ENCODE measurements around the gene CCDC50. TPM values are rescaled to one million over a fixed set of nuclear protein-coding genes. Genes with fewer than 3 reads are reported as not detected.

CCDC50 gene
- total RNA-seq, 1 experiment from 2014 or later = 23.4 TPM

- DNase-seq = no peak
- no peaks in the 10 kb centered on the region for H3K4me1 ChIP-seq
- no peaks in the 10 kb centered on the region for H3K9me3 ChIP-seq (replicated peaks)
- no peaks in the 10 kb centered on the region for H3K36me3 ChIP-seq
- H3K27ac ChIP-seq = no peak overlapping the region
- no peak overlapping the region for H3K4me3 ChIP-seq
- H3K27me3 ChIP-seq = no peaks in the 10 kb centered on the region
These were observed 102.1 kb downstream of the CCDC50 start for GRCh38 chr3:191431160-191431822.

- Histone ChIP-seq H3K9me3 (replicated peaks) (no peaks in the 10 kb centered on the region), H3K27me3 (no peaks in the 10 kb centered on the region), H3K4me1 (no peaks in the 10 kb centered on the region), H3K27ac (no peak overlapping the region), H3K36me3 (no peaks in the 10 kb centered on the region), H3K4me3 (no peak overlapping the region)
- DNase-seq = no peak
These were observed 103.0 kb downstream of the CCDC50 start for GRCh38 chr3:191432162-191432561.

- DNase-seq = no peak
- Histone ChIP-seq H3K4me3 (no peak overlapping the region), H3K27ac (no peak overlapping the region), H3K36me3 (no peaks in the 10 kb centered on the region), H3K4me1 (no peaks in the 10 kb centered on the region), H3K9me3 (replicated peaks) (no peaks in the 10 kb centered on the region), H3K27me3 (no peaks in the 10 kb centered on the region)
These were observed 104.8 kb downstream of the CCDC50 start for GRCh38 chr3:191434024-191434423.

- Histone ChIP-seq H3K4me3 (no peak overlapping the region), H3K36me3 (no peaks in the 10 kb centered on the region), H3K9me3 (replicated peaks) (no peaks in the 10 kb centered on the region), H3K27me3 (no peaks in the 10 kb centered on the region), H3K4me1 (no peaks in the 10 kb centered on the region), H3K27ac (no peak overlapping the region)
- DNase-seq = no peak
These were observed 106.8 kb downstream of the CCDC50 start for GRCh38 chr3:191435981-191436380.

GRCh38 chr3:191438150-191438814 is 109.1 kb downstream of the CCDC50 start:
- no peaks in the 10 kb centered on the region for H3K36me3 ChIP-seq
- H3K9me3 ChIP-seq (replicated peaks) = no peaks in the 10 kb centered on the region
- no peak overlapping the region for H3K27ac ChIP-seq
- no peak for DNase-seq
- no peaks in the 10 kb centered on the region for H3K4me1 ChIP-seq
- H3K27me3 ChIP-seq = no peaks in the 10 kb centered on the region
- H3K4me3 ChIP-seq = no peak overlapping the region

DNA sequence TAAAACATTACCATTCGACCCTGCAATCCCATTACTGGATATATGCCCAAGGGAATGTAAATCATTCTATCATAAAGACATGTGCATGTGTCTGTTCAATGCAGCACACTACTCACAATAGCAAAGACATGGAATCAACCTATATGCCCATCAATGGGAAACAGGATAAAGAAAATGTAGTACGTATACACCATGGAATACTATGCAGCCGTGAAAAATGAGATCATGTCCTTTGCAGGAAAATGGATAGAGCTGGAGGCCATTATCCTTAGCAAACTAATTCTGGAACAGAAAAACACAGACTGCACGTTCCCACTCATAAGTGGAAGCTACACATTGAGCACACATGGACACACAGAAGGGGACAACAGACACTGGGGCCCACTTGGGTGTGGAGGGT is 111.3 kb downstream of the CCDC50 start:
- no peaks in the 10 kb centered on the region for H3K27me3 ChIP-seq
- H3K9me3 ChIP-seq (replicated peaks) = no peaks in the 10 kb centered on the region
- no peaks in the 10 kb centered on the region for H3K4me1 ChIP-seq
- H3K27ac ChIP-seq = no peak overlapping the region
- DNase-seq = no peak
- no peaks in the 10 kb centered on the region for H3K36me3 ChIP-seq
- H3K4me3 ChIP-seq = no peak overlapping the region

GRCh38 chr3:191441687-191442086 is 112.5 kb downstream of the CCDC50 start:
- DNase-seq = no peak
- Histone ChIP-seq H3K4me1 (no peaks in the 10 kb centered on the region), H3K9me3 (replicated peaks) (no peaks in the 10 kb centered on the region), H3K27ac (no peak overlapping the region), H3K27me3 (no peaks in the 10 kb centered on the region), H3K36me3 (no peaks in the 10 kb centered on the region), H3K4me3 (no peak overlapping the region)

DNA sequence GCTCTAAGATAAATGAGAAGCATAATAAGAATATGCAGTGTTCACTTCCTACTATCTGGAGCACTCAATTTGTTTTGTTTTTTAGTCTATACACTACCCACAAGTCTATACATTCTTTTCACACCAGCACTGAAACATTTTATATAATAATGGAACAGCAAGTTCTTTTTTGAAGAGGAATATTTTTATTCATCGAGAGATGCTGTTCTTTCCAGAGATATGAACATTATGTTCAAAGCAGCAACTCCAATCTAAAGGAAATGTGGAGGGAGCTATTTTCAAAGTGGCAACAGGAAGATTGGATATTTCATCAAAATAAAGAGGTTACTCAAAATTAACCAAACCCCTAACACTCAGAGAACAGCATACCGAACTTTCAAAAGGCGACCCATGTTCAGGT is 115.4 kb downstream of the CCDC50 start:
- Histone ChIP-seq H3K27me3 (no peaks in the 10 kb centered on the region), H3K4me1 (no peaks in the 10 kb centered on the region), H3K36me3 (no peaks in the 10 kb centered on the region), H3K9me3 (replicated peaks) (no peaks in the 10 kb centered on the region), H3K27ac (no peak overlapping the region), H3K4me3 (no peak overlapping the region)
- no peak for DNase-seq

Other genes with a start within 250 kb of the CCDC50 start
- not detected in 2 replicates for gene OSTN, start 130.2 kb upstream of the CCDC50 start, total RNA-seq (2014; rRNA removed; shearing (Covaris generic))
- 0.28 TPM in 1 of 2 replicates, not detected in the other for gene UTS2B, start 1.1 kb downstream of the CCDC50 start, total RNA-seq (2014; rRNA removed; shearing (Covaris generic))
- not detected in 2 replicates for gene PYDC2, start 131.8 kb downstream of the CCDC50 start, total RNA-seq (2014; rRNA removed; shearing (Covaris generic))